ENCODE measurements around the gene TBRG1. TPM values are rescaled to one million over a fixed set of nuclear protein-coding genes. Genes with fewer than 3 reads are reported as not detected.
A peak's percentile ranks its signal among the peaks of the same experiment; 100 is the strongest.

Gene TBRG1
- total RNA-seq, 1 donor from 2014 or later: 46.3 TPM

- H3K36me3 ChIP-seq: no peaks in the 10 kb centered on the region
- ATAC-seq: peak; percentile 39 to 52
- no peaks in the 10 kb centered on the region for H3K27me3 ChIP-seq (ENCODE audit: low read depth)
- intact Hi-C loops (cut with DNase I): loop anchor here (10.0 kb wide), 1 partner anchor 68 kb away; no protein-coding TSS in a partner anchor
- H3K4me1 ChIP-seq: peaks cover 38% of the 10 kb centered on the region
- peak overlapping the region; percentile 60 for H3K27ac ChIP-seq
- no peaks in the 10 kb centered on the region for H3K9me3 ChIP-seq
- DNase-seq: no peak
- H3K4me3 ChIP-seq: no peak overlapping the region
- TF ChIP-seq CTCF (IDR thresholded peaks at IDR 0.05): no peak
These were observed 53.7 kb downstream of the TBRG1 start for GRCh38 chr11:124676386-124676785.

- no peak overlapping the region for H3K27ac ChIP-seq
- H3K9me3 ChIP-seq: peaks cover 14% of the 10 kb centered on the region
- no peaks in the 10 kb centered on the region for H3K27me3 ChIP-seq (ENCODE audit: low read depth)
- intact Hi-C loops (cut with DNase I): loop anchor here (10.0 kb wide), 1 partner anchor 66 kb away; no protein-coding TSS in a partner anchor
- no peak overlapping the region for H3K4me3 ChIP-seq
- H3K36me3 ChIP-seq: no peaks in the 10 kb centered on the region
- no peak for ATAC-seq
- peak; percentile 61 for DNase-seq
- peaks cover 32% of the 10 kb centered on the region for H3K4me1 ChIP-seq
- no peak for TF ChIP-seq CTCF (IDR thresholded peaks at IDR 0.05)
These were observed 55.8 kb downstream of the TBRG1 start for GRCh38 chr11:124678416-124678815.

- peaks cover 8% of the 10 kb centered on the region for H3K4me1 ChIP-seq
- no peak for TF ChIP-seq CTCF (IDR thresholded peaks at IDR 0.05)
- peaks cover 17% of the 10 kb centered on the region for H3K9me3 ChIP-seq
- H3K27me3 ChIP-seq (ENCODE audit: low read depth): no peaks in the 10 kb centered on the region
- ATAC-seq: no peak
- no peak overlapping the region for H3K4me3 ChIP-seq
- intact Hi-C loops (cut with DNase I): no loop called here
- H3K36me3 ChIP-seq: no peaks in the 10 kb centered on the region
- no peak for DNase-seq
- no peak overlapping the region for H3K27ac ChIP-seq
These were observed 58.8 kb downstream of the TBRG1 start for GRCh38 chr11:124681421-124681820.

GRCh38 chr11:124682443-124682842 is 59.8 kb downstream of the TBRG1 start:
- Histone ChIP-seq H3K27me3 (ENCODE audit: low read depth) (no peaks in the 10 kb centered on the region), H3K4me3 (no peak overlapping the region), H3K9me3 (peaks cover 17% of the 10 kb centered on the region), H3K36me3 (no peaks in the 10 kb centered on the region), H3K4me1 (no peaks in the 10 kb centered on the region), H3K27ac (no peak overlapping the region)
- no peak for DNase-seq
- intact Hi-C loops (cut with DNase I): no loop called here
- no peak for ATAC-seq
- no peak for TF ChIP-seq CTCF (IDR thresholded peaks at IDR 0.05)

Other genes with a start within 250 kb of the TBRG1 start
- not detected for gene OR8B2, start 238.4 kb upstream of the TBRG1 start, total RNA-seq
- not detected for gene OR8B3, start 223.8 kb upstream of the TBRG1 start, total RNA-seq
- not detected for gene OR8B4, start 198.0 kb upstream of the TBRG1 start, total RNA-seq
- not detected for gene OR8B8, start 177.2 kb upstream of the TBRG1 start, total RNA-seq
- gene OR8B12, start 79.2 kb upstream of the TBRG1 start, total RNA-seq: not detected
- not detected for gene OR8A1, start 52.9 kb upstream of the TBRG1 start, total RNA-seq
- not detected for gene PANX3, start 11.4 kb upstream of the TBRG1 start, total RNA-seq
- gene SIAE, start 50.9 kb downstream of the TBRG1 start, total RNA-seq: 41.4 TPM
- 8.5 TPM for gene SPA17, start 51.0 kb downstream of the TBRG1 start, total RNA-seq
- gene NRGN, start 117.1 kb downstream of the TBRG1 start, total RNA-seq: 99.1 TPM
- gene VSIG2, start 129.4 kb downstream of the TBRG1 start, total RNA-seq: 30.5 TPM
- gene ESAM, start 139.4 kb downstream of the TBRG1 start, total RNA-seq: 131 TPM
- 15.4 TPM for gene MSANTD2, start 177.5 kb downstream of the TBRG1 start, total RNA-seq
- gene ROBO3, start 242.6 kb downstream of the TBRG1 start, total RNA-seq: 11.3 TPM

Data from lower lobe of right lung (tissue), 2 donors.